ENCODE data around the gene DRICH1. TPM values are rescaled to one million over a fixed set of nuclear protein-coding genes. Genes with fewer than 3 reads are reported as not detected.

The DRICH1 gene, protein sequence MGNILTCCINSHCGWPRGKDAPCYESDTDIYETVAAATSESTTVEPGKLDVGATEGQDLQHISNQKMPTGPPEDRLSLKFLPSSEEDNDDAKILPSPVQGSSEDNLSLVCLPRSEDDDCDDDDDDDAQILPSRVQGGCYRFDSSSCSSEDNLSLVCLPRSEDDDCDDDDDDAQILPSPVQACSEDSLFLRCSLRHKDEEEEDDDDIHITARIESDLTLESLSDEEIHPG
- not detected in 2 replicates for total RNA-seq

GRCh38 chr22:23632178-23632577 is at the start of gene DRICH1:
TSS of gene DRICH1 (minus strand) at chr22:23632321. CDS start at chr22:23632023, 298 bp downstream.

GRCh38 chr22:23579870-23580575 is 52.1 kb downstream of the DRICH1 start, which contains the start of gene IGLL1:
TSS of gene IGLL1 (minus strand) at chr22:23580290. CDS start at chr22:23580190, 100 bp downstream.

Other genes starting within 250 kb of the DRICH1 start
- not detected in 2 replicates for gene IGLL1, start 52.0 kb downstream of the DRICH1 start, total RNA-seq
- gene RGL4, start 58.7 kb upstream of the DRICH1 start, total RNA-seq = not detected in 2 replicates
- gene ZNF70, start 118.8 kb upstream of the DRICH1 start, total RNA-seq = 4.4 and 5.3 TPM in 2 replicates
- not detected in 2 replicates for gene VPREB3, start 122.1 kb upstream of the DRICH1 start, total RNA-seq
- gene C22orf15, start 130.7 kb upstream of the DRICH1 start, total RNA-seq = not detected in 2 replicates
- gene CHCHD10, start 135.7 kb upstream of the DRICH1 start, total RNA-seq = 0.29 TPM in 1 of 2 replicates, not detected in the other
- gene MMP11, start 140.5 kb upstream of the DRICH1 start, total RNA-seq = 6.2 and 8.5 TPM in 2 replicates
- gene SMARCB1, start 154.6 kb upstream of the DRICH1 start, total RNA-seq = 60.0 and 71.9 TPM in 2 replicates
- 0.06 TPM in 1 of 2 replicates, not detected in the other for gene DERL3, start 206.7 kb upstream of the DRICH1 start, total RNA-seq
- gene SLC2A11, start 225.6 kb upstream of the DRICH1 start, total RNA-seq = 5.2 and 5.3 TPM in 2 replicates